ENCODE data around the gene CARS1.

CARS1 gene

GRCh38 chr11:3044915-3045314 is 12.3 kb downstream of the CARS1 start:
- H3K9me2 ChIP-seq (replicated peaks; ENCODE audit: control insufficient read depth, low read length) = no peaks in the 10 kb centered on the region
- H3K36me3 ChIP-seq (ENCODE audit: control insufficient read depth, low read length) = peaks cover 63% of the 10 kb centered on the region
- H3K4me2 ChIP-seq (ENCODE audit: low read length) = no peak overlapping the region
- no peak overlapping the region for H3K4me3 ChIP-seq (ENCODE audit: low read length)
- H3K4me1 ChIP-seq (ENCODE audit: control insufficient read depth, low read length) = peaks cover 10% of the 10 kb centered on the region
- H3K27ac ChIP-seq (ENCODE audit: low read depth, low read length) = no peak overlapping the region
- H3K27me3 ChIP-seq (ENCODE audit: control insufficient read depth, low read length) = no peaks in the 10 kb centered on the region
- H3F3A ChIP-seq (ENCODE audit: control insufficient read depth, insufficient read depth) = no peaks in the 10 kb centered on the region
- no peaks in the 10 kb centered on the region for H3K9me3 ChIP-seq (ENCODE audit: control insufficient read depth, insufficient read depth, low read length)
- TF ChIP-seq EZH2phosphoT487 (IDR thresholded peaks at IDR 0.05; ENCODE audit: borderline replicate concordance, low read length) = no peak
- no peak for TF ChIP-seq CTCF (IDR thresholded peaks at IDR 0.05; ENCODE audit: low read depth, low read length, poor library complexity, severe bottlenecking)
- 0 out of 2 replicates have a peak, but pooled peaks cover 5% of the 10 kb centered on the region for H4K20me1 ChIP-seq (ENCODE audit: control insufficient read depth, insufficient read depth, low read depth, low read length)
- peaks cover 78% of the 10 kb centered on the region for H3K79me2 ChIP-seq (ENCODE audit: control insufficient read depth, low read length)

- 0 out of 2 replicates have a peak, but pooled peaks cover 2% of the 10 kb centered on the region for H4K20me1 ChIP-seq (ENCODE audit: control insufficient read depth, insufficient read depth, low read depth, low read length)
- H3K4me2 ChIP-seq (ENCODE audit: low read length) = no peak overlapping the region
- peaks cover 66% of the 10 kb centered on the region for H3K36me3 ChIP-seq (ENCODE audit: control insufficient read depth, low read length)
Observed at GRCh38 chr11:3044004-3044403, 13.2 kb downstream of the CARS1 start.

GRCh38 chr11:3043315-3043871 is 13.8 kb downstream of the CARS1 start:
- H4K20me1 ChIP-seq (ENCODE audit: control insufficient read depth, insufficient read depth, low read depth, low read length) = 0 out of 2 replicates have a peak, but pooled peaks cover under 1% of the 10 kb centered on the region
- H3K27ac ChIP-seq (ENCODE audit: low read depth, low read length) = no peak overlapping the region
- TF ChIP-seq CTCF (IDR thresholded peaks at IDR 0.05; ENCODE audit: low read depth, low read length, poor library complexity, severe bottlenecking) (no peak), EZH2phosphoT487 (IDR thresholded peaks at IDR 0.05; ENCODE audit: borderline replicate concordance, low read length) (no peak)
- no peaks in the 10 kb centered on the region for H3K9me3 ChIP-seq (ENCODE audit: control insufficient read depth, insufficient read depth, low read length)
- no peaks in the 10 kb centered on the region for H3K27me3 ChIP-seq (ENCODE audit: control insufficient read depth, low read length)
- no peaks in the 10 kb centered on the region for H3K9me2 ChIP-seq (replicated peaks; ENCODE audit: control insufficient read depth, low read length)
- H3K4me2 ChIP-seq (ENCODE audit: low read length) = no peak overlapping the region
- H3F3A ChIP-seq (ENCODE audit: control insufficient read depth, insufficient read depth) = no peaks in the 10 kb centered on the region
- H3K79me2 ChIP-seq (ENCODE audit: control insufficient read depth, low read length) = peaks cover 63% of the 10 kb centered on the region
- no peak overlapping the region for H3K4me3 ChIP-seq (ENCODE audit: low read length)
- peaks cover 70% of the 10 kb centered on the region for H3K36me3 ChIP-seq (ENCODE audit: control insufficient read depth, low read length)
- H3K4me1 ChIP-seq (ENCODE audit: control insufficient read depth, low read length) = peaks cover 4% of the 10 kb centered on the region

More at GRCh38 chr11:3044004-3044403, 13.2 kb downstream of the CARS1 start:
- Histone ChIP-seq H3K79me2 (ENCODE audit: control insufficient read depth, low read length) (peaks cover 69% of the 10 kb centered on the region), H3K4me3 (ENCODE audit: low read length) (no peak overlapping the region), H3K27me3 (ENCODE audit: control insufficient read depth, low read length) (no peaks in the 10 kb centered on the region), H3K9me2 (replicated peaks; ENCODE audit: control insufficient read depth, low read length) (no peaks in the 10 kb centered on the region), H3K27ac (ENCODE audit: low read depth, low read length) (no peak overlapping the region), H3K9me3 (ENCODE audit: control insufficient read depth, insufficient read depth, low read length) (no peaks in the 10 kb centered on the region), H3K4me1 (ENCODE audit: control insufficient read depth, low read length) (peaks cover 4% of the 10 kb centered on the region), H3F3A (ENCODE audit: control insufficient read depth, insufficient read depth) (no peaks in the 10 kb centered on the region)
- TF ChIP-seq EZH2phosphoT487 (IDR thresholded peaks at IDR 0.05; ENCODE audit: borderline replicate concordance, low read length) (no peak), CTCF (IDR thresholded peaks at IDR 0.05; ENCODE audit: low read depth, low read length, poor library complexity, severe bottlenecking) (no peak)

Data from DOHH2 (cell line).